HG02678 (cell line): ENCODE results near the gene MAGED2.
"Not testable (repeated sequence)": the region's sequence is repeated elsewhere in the genome, so short reads cannot be mapped to it uniquely, and the experiment has no call there.

Source experiments
- ATAC-seq: cut with Tn5 transposase; IDR thresholded peaks from one replicate; pipeline ENCODE4 v1.9.1; 2021; ENCODE audit warnings: mild to moderate bottlenecking, moderate library complexity; ENCODE audit not compliant: unreplicated experiment

The MAGED2 gene

GRCh38 chrX:54817220-54817820 is 9.8 kb downstream of the MAGED2 start:
- ATAC-seq, result no peak

GRCh38 chrX:54818221-54818620 is 10.7 kb downstream of the MAGED2 start:
- ATAC-seq, result no peak

DNA sequence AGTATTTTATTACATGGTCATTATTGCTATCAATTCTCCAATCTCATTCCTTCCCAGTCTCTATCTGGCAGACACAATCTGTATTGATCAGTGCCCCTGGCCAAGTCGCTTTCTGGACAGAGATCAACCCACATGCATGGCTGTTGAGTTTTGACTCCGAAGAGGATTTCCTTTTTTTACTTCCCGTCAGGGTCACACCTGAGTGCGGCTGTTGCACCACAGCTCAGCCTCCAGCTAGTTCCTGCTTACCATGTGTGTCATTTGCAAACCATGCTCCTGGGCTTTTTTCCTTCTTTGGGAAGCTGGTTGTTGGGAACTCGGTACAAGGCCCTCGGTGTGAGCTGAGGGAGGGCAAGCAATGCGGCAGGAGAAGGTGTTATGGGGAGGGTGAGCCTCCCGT is 11.7 kb downstream of the MAGED2 start:
- no peak for ATAC-seq

- ATAC-seq, result no peak
Measured at GRCh38 chrX:54820737-54821136, 13.2 kb downstream of the MAGED2 start.

DNA sequence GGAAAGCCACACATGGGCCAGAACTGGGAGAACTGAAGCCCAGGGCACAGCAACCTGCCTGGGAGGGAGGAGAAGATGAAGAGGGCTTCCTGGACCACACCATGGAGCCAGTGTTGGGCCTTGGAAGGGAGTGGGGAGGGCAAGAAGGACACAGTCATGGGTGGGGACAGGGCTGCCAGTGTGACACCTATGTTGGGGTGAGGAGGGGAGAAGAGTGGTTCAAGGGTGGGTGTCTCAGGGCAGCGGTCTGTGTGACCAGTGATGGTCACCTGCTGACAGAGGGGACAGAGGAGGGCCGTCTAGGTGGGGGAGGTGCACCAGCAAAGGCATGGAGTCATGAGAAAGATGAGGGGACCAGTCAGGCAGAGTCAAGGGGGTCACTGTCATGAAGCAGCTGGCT is 13.8 kb downstream of the MAGED2 start:
- no peak for ATAC-seq

DNA sequence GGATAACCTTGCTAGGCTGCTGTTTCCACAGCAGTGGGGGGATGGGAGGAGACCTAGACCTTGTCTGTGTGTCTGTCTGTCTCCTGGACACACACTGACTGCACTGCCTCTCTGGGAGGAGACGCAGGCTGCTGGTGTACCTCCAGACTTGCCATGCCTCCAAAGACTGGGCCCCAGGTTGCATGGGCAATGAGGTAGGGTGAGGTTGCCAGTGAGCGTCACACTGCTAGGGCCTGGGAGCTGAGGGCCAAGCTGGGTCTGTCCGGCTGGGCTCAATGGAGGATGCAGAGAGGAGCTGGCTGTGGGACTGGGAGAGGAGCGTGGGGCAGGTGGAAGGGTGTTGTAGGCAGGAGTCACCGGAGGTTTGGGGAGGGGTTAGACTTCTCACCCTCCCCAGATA is 16.6 kb downstream of the MAGED2 start:
- ATAC-seq, result no peak

- no peak for ATAC-seq
Measured at GRCh38 chrX:54824722-54825121, 17.2 kb downstream of the MAGED2 start.

- no peak for ATAC-seq
Measured at GRCh38 chrX:54825716-54826438, 18.3 kb downstream of the MAGED2 start.

DNA sequence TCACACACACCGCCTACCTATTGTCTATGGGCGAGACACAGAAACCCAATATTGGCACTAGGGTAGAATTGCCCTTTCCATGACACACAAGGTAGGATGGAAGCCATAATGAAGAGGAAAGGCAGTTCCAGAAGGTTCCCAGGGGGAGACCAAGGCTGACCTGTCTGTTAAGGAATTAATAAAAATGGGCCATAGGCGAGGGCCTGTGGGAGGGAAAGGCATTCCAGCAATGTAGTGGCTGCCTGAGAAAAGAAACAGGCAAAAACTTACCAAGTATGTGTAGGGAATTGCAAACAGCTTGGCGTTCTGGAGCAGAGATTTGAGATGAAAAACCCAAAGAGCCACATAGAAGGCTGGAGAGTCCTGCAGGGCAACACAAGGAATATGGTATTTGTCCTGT is 19.1 kb downstream of the MAGED2 start:
- ATAC-seq, result no peak

DNA sequence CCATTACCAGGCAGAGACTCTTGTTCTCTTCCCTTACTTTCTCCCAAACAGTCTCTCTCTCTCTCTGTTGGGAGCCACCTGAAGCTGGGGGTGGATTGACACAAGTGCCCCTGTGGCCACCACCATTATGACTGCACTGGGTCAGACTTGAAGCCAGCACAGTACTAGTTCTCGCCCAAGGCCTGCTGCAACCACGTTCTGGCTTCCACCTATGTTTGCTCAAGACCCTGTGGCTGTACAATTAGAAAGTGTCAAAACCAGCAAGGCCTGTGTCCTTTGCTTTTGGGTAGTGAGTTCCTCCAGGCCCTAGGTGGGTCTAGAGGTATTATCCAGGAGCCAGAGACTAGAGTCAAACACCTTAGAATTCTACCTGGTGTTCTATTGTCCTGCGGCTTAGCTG is 31.0 kb downstream of the MAGED2 start:
- no peak for ATAC-seq

DNA sequence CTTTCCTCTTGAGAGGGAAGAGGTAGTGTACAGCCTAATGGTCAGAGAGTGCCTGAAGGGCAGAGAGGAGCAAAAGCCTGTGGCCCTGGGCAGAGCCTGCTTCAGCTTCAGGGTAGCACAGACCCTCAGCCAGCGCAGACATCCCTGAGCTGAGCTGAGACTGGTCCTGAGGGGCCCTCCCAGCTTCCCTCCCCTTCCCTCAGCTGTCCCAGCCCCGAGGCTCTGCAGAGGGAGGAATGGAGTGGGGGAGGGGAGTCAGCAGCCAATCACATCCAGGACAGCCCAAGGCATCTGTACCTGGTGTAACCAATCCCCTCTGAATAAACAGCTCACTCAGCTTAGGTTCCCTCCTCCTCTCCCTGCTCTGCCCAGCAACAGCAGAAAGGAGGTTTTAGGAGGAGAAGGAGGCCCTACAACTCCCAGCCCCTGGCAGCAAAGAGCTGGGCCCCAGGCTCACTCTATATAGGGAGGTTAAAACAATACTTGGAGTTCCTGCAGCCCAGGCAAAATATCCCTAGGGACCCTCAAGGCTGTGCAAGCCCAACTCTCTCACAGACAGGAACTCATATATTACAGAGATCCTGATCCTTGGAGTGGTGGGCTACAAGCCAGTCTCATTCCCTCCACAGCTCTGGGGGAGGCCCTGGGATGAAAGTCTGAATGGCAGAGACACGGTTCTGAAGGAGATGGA is 33.8 kb downstream of the MAGED2 start:
- ATAC-seq, result not testable (repeated sequence)

GRCh38 chrX:54842607-54843006 is 35.1 kb downstream of the MAGED2 start:
- no peak for ATAC-seq

- ATAC-seq, result no peak
Measured at GRCh38 chrX:54843050-54843449, 35.5 kb downstream of the MAGED2 start.

GRCh38 chrX:54847700-54848099 is 40.2 kb downstream of the MAGED2 start:
- ATAC-seq, result not testable (repeated sequence)

DNA sequence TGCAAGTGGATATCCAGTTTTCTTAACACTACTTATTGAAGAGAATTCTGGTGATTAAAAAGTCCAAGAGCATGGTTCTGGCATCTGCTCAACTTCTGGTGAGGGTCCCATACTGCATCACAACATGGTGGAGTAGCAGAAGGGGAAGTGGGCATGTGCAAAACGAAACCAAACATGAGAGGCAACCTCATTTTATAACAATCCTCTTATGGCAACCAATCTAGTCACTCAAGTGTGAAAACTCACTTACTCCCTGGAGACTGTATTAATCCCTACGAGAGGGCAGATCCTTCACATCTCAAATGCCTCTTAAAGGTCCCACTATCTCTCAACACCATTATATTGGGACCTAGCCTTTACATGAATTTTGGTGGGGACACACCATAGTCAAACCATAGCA is 57.7 kb downstream of the MAGED2 start:
- ATAC-seq, result no peak
